ENCODE measurements around the gene MRPS25.
A peak's percentile ranks its signal among the peaks of the same experiment; 100 is the strongest.

MRPS25 gene

GRCh38 chr3:15064835-15065549 is at the start of gene MRPS25:
Gene MRPS25 (minus strand): TSS chr3:15065315. CDS start chr3:15065194, 121 bp downstream.
- peak; percentile 69 for DNase-seq (ENCODE audit: low read depth)

- no peak for DNase-seq (ENCODE audit: low read depth)
Observed at GRCh38 chr3:15113884-15114283, 48.8 kb upstream of the MRPS25 start.

DNA sequence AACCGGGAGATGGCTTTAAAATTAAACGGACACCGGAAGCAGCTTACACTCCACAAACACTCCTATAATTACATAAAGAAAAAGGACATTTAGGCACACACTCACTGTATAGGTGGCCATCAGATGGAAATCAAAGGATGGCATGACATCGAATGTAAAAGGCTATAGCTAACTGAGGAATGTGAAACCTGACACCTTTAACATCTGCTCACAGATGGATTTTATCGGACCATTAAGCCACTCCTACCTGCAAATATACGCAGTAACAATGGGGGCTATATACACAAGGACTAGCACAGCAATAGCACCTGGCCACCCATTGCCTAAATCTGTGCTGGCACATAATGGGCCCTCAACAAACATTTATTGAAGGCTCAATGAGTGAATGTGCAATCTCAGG is 48.4 kb upstream of the MRPS25 start:
- no peak for DNase-seq (ENCODE audit: low read depth)

DNA sequence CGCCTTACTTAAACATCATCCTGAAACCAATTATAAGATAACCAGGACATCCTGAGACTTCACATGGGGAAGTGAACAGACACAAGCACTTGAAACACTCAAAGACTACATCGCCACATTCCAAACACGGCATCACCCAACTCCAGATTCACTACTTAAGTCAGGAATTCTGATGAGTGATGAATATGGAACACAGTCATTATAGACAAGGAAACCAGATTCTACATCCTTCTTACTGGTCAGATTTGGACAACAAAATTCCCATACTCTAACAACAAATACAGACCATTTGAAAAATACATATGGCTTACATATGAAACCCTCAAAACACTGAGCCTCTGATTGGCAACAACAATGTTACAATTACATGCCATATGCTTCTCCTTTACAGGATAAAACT is 46.9 kb upstream of the MRPS25 start:
- no peak for DNase-seq (ENCODE audit: low read depth)

DNA sequence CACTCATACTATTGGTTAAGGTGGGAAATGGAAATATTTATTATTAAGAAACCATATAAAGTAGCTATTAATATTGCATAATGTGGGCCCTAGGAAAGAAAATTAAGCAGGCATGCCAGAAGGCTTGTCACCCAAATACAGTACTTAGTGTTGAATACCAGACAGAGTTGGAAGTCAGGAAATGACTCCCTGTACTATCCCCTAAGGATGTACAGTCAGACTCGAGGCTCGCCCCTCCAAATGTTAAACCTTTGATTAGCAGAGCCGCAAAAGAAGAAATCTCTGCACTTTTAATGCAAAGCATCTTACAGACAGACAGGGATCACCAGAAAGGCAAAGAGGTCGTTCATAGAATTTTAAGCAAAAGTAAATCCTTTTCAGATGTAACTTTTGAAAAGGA is 45.1 kb upstream of the MRPS25 start:
- DNase-seq (ENCODE audit: low read depth): no peak

- DNase-seq (ENCODE audit: low read depth): no peak
Observed at GRCh38 chr3:15108869-15109268, 43.8 kb upstream of the MRPS25 start.

DNA sequence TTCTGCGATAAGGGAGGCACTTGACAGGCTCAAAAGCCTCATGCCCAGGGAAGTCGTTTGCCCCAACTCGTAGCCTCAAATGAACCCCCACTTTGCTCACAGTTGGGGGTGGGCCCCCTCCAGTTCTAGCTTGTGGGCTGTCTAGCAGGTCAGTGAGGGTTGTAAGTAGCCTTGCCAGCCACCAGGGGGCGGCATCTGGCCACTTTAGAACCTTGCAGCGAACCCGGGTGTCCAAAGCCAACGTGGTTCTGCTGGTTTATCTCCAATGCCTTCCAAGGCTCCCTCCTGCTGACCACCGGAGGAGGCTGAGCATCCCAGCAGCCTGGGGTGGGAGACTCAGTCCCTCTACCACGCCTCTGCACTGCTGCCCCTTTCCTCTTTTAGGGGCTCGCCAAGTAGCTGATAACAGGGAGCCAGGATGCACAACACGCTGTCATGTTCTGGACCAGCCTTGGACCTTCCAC is 43.0 kb upstream of the MRPS25 start:
- peak; percentile 39 for DNase-seq (ENCODE audit: low read depth)

DNA sequence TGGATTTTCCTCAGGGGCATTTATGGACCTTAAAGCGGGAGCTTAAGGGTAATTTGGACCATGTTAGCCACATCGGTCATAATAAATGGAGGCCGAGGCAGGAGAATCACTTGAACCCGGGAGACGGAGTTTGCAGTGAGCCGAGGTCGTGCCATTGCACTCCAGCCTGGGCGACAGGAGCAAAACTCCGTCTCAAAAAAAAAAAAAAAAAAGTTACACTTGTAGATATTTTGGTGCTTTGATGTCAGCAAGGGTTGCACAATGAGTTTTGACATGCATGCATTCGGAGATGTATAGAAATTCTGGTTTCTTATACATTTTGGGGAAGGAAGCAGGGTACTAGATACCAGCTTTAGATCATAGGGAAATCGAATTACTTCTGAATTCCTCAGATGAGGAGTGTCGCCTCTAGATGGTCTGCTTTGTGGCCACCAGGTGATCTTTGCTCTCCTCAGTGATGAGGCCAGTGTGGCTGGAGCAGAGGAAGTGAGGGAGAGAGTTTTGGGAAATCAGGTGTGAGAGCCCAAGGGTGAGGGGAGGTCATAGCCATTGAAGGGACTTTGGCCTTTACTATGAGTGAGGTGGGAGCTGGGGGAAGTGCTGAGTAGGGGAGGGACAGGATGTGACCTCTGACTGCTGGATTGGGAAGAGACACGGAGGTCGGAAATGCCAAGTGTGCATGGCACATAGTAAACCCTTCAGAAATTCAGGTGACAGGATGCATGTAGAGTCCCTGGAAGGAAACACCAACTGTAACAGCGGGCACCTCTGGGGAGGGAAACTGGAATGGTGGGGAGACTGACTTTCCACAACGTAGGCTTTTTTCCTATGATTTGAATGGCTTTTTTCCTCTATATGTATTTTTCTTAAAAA is 42.2 kb upstream of the MRPS25 start:
- no peak for DNase-seq (ENCODE audit: low read depth)

GRCh38 chr3:15102836-15103235 is 37.7 kb upstream of the MRPS25 start:
- DNase-seq (ENCODE audit: low read depth): no peak

DNA sequence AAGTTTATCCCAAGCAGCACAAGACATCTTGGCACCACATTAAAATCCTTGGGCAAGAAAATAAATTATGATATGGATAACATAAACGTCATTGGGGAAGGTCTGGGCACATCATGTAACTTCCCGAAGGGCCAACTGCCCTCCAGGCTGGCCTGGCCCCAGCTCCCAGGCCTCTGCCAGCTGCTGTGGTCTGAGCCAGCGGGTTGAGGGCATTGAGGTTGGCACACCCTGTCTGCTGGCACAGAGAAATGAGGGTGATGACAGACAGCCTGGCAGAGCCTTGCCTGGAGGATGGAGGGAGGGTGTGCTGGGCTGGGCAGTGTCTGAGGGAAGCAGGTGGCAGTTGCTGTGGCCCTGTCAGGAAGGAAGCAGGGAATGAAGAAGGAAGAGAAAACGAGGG is 37.1 kb upstream of the MRPS25 start:
- no peak for DNase-seq (ENCODE audit: low read depth)

DNA sequence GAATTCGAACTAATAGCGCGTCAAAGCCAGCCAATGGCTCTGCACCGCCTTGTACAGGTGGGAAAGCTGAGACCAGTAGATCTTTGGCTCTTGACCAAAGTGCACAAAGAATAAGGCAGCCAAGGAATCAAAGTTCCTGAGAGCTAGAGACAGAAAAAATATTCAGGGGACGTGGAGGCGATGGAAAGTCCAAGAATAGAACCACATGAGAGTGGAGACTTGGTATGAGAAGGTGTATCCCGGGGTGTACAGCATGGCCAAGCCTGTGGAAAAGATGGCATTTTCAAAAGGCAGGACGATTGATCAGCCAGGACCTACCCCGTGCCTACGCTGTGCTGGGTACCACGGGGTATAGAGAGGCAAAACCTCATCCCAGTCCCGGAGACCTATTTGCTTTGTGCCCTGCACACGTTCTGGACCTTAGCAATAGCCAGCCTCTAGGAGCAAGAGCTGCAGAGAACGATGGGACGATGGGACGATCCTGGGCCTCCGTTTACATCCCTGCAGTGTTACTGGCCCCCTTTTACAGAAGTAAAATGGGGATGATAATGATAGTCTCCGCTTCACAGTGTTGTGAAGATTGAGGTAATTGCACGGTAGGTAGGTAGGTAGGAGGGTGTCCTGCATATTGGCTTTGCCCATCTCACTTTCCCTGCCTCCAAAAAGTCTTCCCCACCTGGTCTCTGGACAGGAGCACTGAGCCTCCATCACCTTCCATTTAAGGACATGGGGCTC is 34.4 kb upstream of the MRPS25 start:
- no peak for DNase-seq (ENCODE audit: low read depth)

GRCh38 chr3:15098503-15099363 is 33.6 kb upstream of the MRPS25 start, which contains the start of gene RBSN:
Gene RBSN (minus strand): TSS chr3:15099148. CDS start chr3:15096120, 3,028 bp downstream.
- peak; percentile 85 for DNase-seq (ENCODE audit: low read depth)

GRCh38 chr3:15097891-15098290 is 32.8 kb upstream of the MRPS25 start:
- no peak for DNase-seq (ENCODE audit: low read depth)

DNA sequence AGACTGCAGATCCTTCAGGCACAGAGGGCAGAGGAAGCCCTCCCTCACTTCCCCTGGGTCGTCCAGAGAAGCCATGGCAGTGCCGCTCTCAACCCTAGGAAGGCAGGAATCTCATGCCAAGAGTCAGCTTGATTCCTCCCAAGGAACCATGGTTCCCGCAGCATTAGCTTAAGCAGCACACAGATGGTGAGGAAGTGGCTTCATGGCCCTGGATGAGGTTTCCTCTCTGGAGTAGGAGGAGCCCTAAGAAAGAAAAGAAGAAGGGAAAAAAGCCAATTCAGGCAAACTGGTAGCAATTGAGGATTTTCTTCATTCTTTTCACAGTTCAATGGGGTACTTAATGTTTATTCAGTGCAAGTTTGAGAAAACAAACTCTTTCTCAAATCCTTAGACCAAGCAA is 30.9 kb upstream of the MRPS25 start:
- DNase-seq (ENCODE audit: low read depth): no peak

GRCh38 chr3:15094187-15094875 is 29.2 kb upstream of the MRPS25 start:
- no peak for DNase-seq (ENCODE audit: low read depth)

GRCh38 chr3:15092686-15093085 is 27.6 kb upstream of the MRPS25 start:
- DNase-seq (ENCODE audit: low read depth): no peak

DNA sequence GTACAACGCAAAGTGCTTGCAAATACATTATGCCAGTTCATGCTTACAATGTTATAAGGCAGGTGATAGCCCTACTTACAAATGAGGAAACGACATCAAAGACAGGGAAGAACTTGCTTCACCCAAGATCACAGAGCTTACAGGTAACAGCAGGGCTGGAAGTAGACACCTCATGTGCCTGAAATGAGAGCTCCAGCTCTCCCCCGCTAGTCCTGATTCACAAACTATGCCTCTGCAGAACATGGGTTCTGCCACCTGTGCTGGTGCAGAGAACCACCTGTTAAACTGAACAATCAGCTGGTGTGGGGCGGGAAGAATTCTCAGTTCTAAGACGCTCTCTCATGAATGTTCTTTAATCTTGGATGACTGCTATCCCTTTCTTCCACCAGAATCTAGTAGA is 26.5 kb upstream of the MRPS25 start:
- no peak for DNase-seq (ENCODE audit: low read depth)

GRCh38 chr3:15089201-15089600 is 24.1 kb upstream of the MRPS25 start:
- no peak for DNase-seq (ENCODE audit: low read depth)

DNA sequence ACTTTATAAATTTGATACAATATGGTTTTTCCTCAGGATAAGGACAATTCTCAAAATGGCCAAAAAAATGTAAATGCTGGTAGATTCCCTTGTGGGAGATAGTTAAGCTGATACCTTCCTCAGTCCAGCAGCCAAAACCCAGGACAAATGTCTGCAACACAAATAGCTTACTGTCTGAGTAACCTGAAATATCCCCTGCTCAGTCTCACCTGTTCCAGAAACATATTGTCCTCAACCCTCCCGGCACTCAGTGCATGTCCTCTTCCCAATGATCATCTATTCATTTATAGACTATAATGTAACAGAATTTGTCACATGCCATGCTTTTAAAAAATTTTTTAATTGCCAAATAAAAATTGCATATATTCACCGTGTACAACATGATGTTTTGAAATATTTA is 21.6 kb upstream of the MRPS25 start:
- no peak for DNase-seq (ENCODE audit: low read depth)

- no peak for DNase-seq (ENCODE audit: low read depth)
Observed at GRCh38 chr3:15086263-15086662, 21.1 kb upstream of the MRPS25 start.

DNA sequence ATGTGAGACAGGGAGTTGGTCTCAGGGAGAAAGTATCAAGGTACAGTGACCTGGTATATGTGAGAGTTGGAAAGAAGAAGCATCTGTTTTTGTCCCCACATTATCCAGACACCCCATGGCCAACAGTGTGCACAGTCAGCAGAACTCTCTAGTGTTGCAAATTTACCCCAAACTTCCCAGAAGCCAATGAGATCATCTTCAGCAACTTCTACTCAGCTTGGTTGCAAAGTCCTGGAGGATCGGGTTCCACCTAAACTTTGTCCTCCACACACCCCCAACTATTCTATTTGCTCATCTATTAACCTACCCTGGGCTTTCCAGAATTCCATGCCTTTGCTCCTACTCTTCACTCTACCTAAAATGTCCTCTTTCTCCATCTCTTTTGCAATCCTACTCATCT is 18.1 kb upstream of the MRPS25 start:
- no peak for DNase-seq (ENCODE audit: low read depth)

All from HS-27A (cell line).